Left ventricle myocardium inferior (tissue), 1 donor: Measurements from ENCODE around the gene DNAJB6. TPM values are rescaled to one million over a fixed set of nuclear protein-coding genes. Genes with fewer than 3 reads are reported as not detected.

Source experiments
- DNase-seq: peaks from one replicate; pipeline ENCODE4 v3.0.0-alpha.2; 2020
- H3K27ac ChIP-seq: fragments of 200-600 bp; replicated peaks from 2 replicates; pipeline ENCODE4 v1.8.0; 2021
- H3K27me3 ChIP-seq: fragments of 200-600 bp; 2 replicates; pipeline ENCODE4 v1.8.0; 2021; ENCODE audit warnings: low read depth
- H3K36me3 ChIP-seq: fragments of 200-600 bp; 2 replicates; pipeline ENCODE4 v1.8.0; 2021
- H3K4me1 ChIP-seq: fragments of 200-600 bp; 2 replicates; pipeline ENCODE4 v1.8.0; 2021
- H3K4me3 ChIP-seq: fragments of 200-600 bp; 2 replicates; pipeline ENCODE4 v1.8.0; 2021; ENCODE audit warnings: mild to moderate bottlenecking, moderate library complexity
- H3K9me3 ChIP-seq: fragments of 200-600 bp; replicated peaks from 2 replicates; pipeline ENCODE4 v1.8.0; 2021
- CTCF ChIP-seq: fragments of 200-600 bp; IDR thresholded peaks from 2 replicates; pipeline ENCODE4 v1.8.0; 2021; ENCODE audit warnings: antibody characterized with exemption, mild to moderate bottlenecking, borderline replicate concordance
- intact Hi-C: fragments of 100-400 bp; cut with micrococcal nuclease; formaldehyde crosslinking; loops from one replicate; pipeline ENCODE4 v1.11.0; 2022
- total RNA-seq: library from RNA; stranded (reverse); fragmentation: NEBNext Ultra II Directional; extraction: Animal tissue kit (Norgen Biotek cat#: 25700); gene quantifications from one replicate; pipeline ENCODE4 v1.2.1, GENCODE V29; 2021
- donor health status: DM: no; HTN: yes; CAD: no; lungs with severe emphysema.

Gene DNAJB6
- total RNA-seq, 1 donor from 2014 or later, result 211 TPM

- no peak for TF ChIP-seq CTCF
- peak; percentile 3 for DNase-seq
- H3K36me3 ChIP-seq, result no peaks in the 10 kb centered on the region
- H3K27ac ChIP-seq, result no peak overlapping the region
- peaks cover 84% of the 10 kb centered on the region for H3K27me3 ChIP-seq
- no peaks in the 10 kb centered on the region for H3K9me3 ChIP-seq
- no peak overlapping the region for H3K4me3 ChIP-seq
- intact Hi-C loops, result no loop called here
- no peaks in the 10 kb centered on the region for H3K4me1 ChIP-seq
These were observed 126.0 kb downstream of the DNAJB6 start for GRCh38 chr7:157462840-157463239.

- TF ChIP-seq CTCF, result no peak
- no peaks in the 10 kb centered on the region for H3K4me1 ChIP-seq
- no peak overlapping the region for H3K27ac ChIP-seq
- H3K4me3 ChIP-seq, result no peak overlapping the region
- DNase-seq, result no peak
- no peaks in the 10 kb centered on the region for H3K9me3 ChIP-seq
- no peaks in the 10 kb centered on the region for H3K36me3 ChIP-seq
- H3K27me3 ChIP-seq, result peaks cover 84% of the 10 kb centered on the region
- intact Hi-C loops, result no loop called here
These were observed 126.4 kb downstream of the DNAJB6 start for GRCh38 chr7:157463245-157463644.

GRCh38 chr7:157464111-157464970 is 127.5 kb downstream of the DNAJB6 start:
- no peak for DNase-seq
- H3K9me3 ChIP-seq, result no peaks in the 10 kb centered on the region
- no peaks in the 10 kb centered on the region for H3K36me3 ChIP-seq
- no peak overlapping the region for H3K4me3 ChIP-seq
- H3K4me1 ChIP-seq, result no peaks in the 10 kb centered on the region
- peaks cover 87% of the 10 kb centered on the region for H3K27me3 ChIP-seq
- no peak for TF ChIP-seq CTCF
- no peak overlapping the region for H3K27ac ChIP-seq
- intact Hi-C loops, result no loop called here

GRCh38 chr7:157464971-157465886 is 128.4 kb downstream of the DNAJB6 start:
- intact Hi-C loops, result no loop called here
- Histone ChIP-seq H3K27ac (no peak overlapping the region), H3K36me3 (no peaks in the 10 kb centered on the region), H3K4me3 (no peak overlapping the region), H3K27me3 (peaks cover 84% of the 10 kb centered on the region), H3K4me1 (no peaks in the 10 kb centered on the region), H3K9me3 (no peaks in the 10 kb centered on the region)
- TF ChIP-seq CTCF, result no peak
- DNase-seq, result no peak
